Stimulated activated naive B cell treated with anti-CD40 and anti-IgM and Interleukin-4, amounts not matched to agents 10 μg/mL and 1 μg/mL and 100 μg/mL, for 72 hours (primary cell): ENCODE data around the gene B3GAT1.

ENCODE experiments used
- ATAC-seq, 2 donors: fragments of 150-1000 bp; cut with Tn5 transposase; replicated peaks; 2 replicates each; pipeline ENCODE4 v1.10.0; 2021; ENCODE audit warnings: moderate library complexity in 1 of 2
- DNase-seq: peaks from one replicate; pipeline ENCODE4 v3.0.0; 2021
- H3K27ac Mint-ChIP-seq: one replicate; pipeline ENCODE4 v1.8.0; 2022; ENCODE audit warnings: mild to moderate bottlenecking, mixed read lengths
- H3K27me3 Mint-ChIP-seq, 2 donors: one replicate each; pipeline ENCODE4 v1.8.0; 2022; ENCODE audit warnings: mixed read lengths in 2 of 2
- H3K36me3 Mint-ChIP-seq, 2 donors: one replicate each; pipeline ENCODE4 v1.8.0; 2022; ENCODE audit warnings: mixed read lengths in 2 of 2, mild to moderate bottlenecking in 1 of 2
- H3K4me1 Mint-ChIP-seq, 2 donors: one replicate each; pipeline ENCODE4 v1.8.0; 2022; ENCODE audit warnings: mixed read lengths in 2 of 2, mild to moderate bottlenecking in 1 of 2
- H3K4me3 Mint-ChIP-seq, 2 donors: one replicate each; pipeline ENCODE4 v1.8.0; 2022; ENCODE audit warnings: mild to moderate bottlenecking in 2 of 2, mixed read lengths in 2 of 2, moderate library complexity in 1 of 2
- H3K9me3 Mint-ChIP-seq, 2 donors: one replicate each; pipeline ENCODE4 v1.8.0; 2022; ENCODE audit warnings: mixed read lengths in 2 of 2, mild to moderate bottlenecking in 1 of 2

The B3GAT1 gene

DNA sequence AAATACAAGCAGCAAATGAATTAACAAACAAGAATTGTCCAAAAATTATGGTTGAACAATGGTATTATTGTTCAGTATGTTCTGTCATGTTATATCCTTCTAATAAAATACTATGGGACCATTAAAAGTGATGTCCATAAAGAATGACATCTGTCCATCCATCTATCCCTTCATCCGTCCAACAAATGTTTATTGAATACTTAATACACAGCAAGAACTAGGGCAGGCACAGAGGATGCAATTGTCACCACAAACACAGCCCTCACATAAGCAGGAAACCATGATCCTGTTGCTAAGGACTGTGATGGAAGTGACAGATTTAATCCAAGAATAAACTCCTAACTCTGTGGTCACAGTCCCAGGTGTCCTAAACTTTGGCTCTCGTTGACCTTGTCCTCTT is 20.7 kb upstream of the B3GAT1 start:
- H3K9me3 Mint-ChIP-seq = no peaks in the 10 kb centered on the region
- H3K36me3 Mint-ChIP-seq = no peaks in the 10 kb centered on the region
- H3K27ac Mint-ChIP-seq = no peak overlapping the region
- ATAC-seq (no peak), DNase-seq (no peak)
- H3K4me1 Mint-ChIP-seq = no peaks in the 10 kb centered on the region
- no peak overlapping the region for H3K4me3 Mint-ChIP-seq
- peaks cover 18 to 25% of the 10 kb centered on the region in 2 donors for H3K27me3 Mint-ChIP-seq

DNA sequence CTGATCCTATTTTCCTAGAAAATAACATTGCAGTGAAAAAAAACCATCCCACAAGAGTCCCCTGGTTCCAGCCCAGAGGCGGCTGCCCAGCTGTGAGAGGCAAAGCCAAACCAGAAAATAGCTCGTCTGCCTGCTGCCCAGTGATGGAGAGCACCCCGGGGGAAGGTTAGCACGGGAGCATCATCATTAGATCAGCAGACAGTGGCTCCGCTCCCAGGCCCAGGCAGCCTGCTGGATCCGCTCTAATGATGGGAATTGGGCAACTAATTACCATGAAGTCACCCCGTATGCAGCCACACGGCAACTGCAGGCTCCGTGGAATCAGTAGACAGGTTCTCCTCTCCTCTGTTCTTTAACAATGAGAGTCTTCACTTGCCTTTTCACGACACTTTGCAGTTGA is 17.1 kb upstream of the B3GAT1 start:
- H3K27ac Mint-ChIP-seq = no peak overlapping the region

DNA sequence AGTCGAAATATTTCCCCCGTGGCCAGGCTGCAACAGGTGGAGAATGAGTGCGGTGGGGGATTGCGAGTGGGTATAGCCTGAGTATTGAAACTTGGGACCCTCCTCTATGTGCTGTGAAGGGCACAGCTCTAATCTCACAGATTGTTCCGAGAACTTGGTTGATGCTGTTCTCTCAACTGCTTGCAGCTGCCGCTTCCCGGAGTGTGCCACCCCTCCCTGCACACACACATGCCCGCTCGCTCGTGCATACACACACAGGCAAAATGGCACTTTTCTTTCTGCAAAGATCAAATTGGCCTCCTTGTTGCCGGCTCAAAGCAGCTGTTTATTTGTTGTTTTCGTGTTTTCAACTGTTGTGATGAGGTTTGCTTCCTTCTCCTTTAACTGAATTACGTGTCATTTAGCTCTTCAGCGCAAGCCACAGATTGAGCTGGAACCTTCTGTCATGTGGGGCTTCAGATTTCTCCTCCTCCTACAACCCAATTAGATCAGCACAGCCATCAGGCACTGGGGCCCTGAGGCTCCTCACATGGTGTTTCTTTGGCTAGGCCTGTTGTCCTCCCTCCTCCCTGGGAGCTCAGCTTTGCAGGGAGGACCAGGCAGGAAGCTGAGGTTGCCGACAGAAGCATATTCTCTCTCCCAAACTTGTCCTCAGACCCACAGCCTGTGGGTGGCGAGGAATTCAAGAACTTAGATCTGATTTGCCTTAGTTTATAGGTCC is 13.9 kb upstream of the B3GAT1 start:
- DNase-seq = no peak
- Mint-ChIP-seq H3K27ac (no peak overlapping the region), H3K9me3 (peaks cover 0 to 1% of the 10 kb centered on the region in 2 donors), H3K4me3 (no peak overlapping the region), H3K4me1 (no peaks in the 10 kb centered on the region), H3K36me3 (no peaks in the 10 kb centered on the region), H3K27me3 (peaks cover 25 to 27% of the 10 kb centered on the region in 2 donors)
- no peak for ATAC-seq

More for the DNA sequence above, 17.1 kb upstream of the B3GAT1 start:
- Mint-ChIP-seq H3K4me1 (no peaks in the 10 kb centered on the region), H3K4me3 (no peak overlapping the region), H3K27me3 (peaks cover 18 to 24% of the 10 kb centered on the region in 2 donors), H3K9me3 (no peaks in the 10 kb centered on the region), H3K36me3 (no peaks in the 10 kb centered on the region)
- ATAC-seq = no peak
- DNase-seq = no peak

DNA sequence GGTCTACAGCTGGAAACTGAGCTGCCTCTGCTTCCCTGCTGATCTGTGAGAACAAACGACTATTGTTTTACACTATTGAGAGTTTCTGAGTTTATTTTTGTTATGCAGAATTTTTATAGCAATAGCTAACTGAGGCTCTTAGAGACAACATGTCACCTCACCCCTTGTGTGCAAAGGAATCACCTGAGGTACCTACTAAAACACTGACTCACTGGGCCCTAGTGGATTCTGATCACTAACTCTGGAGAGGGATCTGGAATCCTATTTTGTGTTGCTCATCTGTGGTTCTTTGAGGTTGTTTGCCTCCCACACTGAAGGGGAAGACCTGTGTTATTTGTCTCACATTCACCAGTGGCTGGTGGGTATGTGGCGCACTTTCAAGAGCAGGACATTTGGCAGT is 13.4 kb upstream of the B3GAT1 start:
- H3K27ac Mint-ChIP-seq = no peak overlapping the region
- ATAC-seq = no peak
- H3K27me3 Mint-ChIP-seq = peaks cover 24 to 27% of the 10 kb centered on the region in 2 donors
- H3K4me1 Mint-ChIP-seq = no peaks in the 10 kb centered on the region
- no peak for DNase-seq
- H3K4me3 Mint-ChIP-seq = no peak overlapping the region
- H3K9me3 Mint-ChIP-seq = peaks cover 0 to 3% of the 10 kb centered on the region in 2 donors
- no peaks in the 10 kb centered on the region for H3K36me3 Mint-ChIP-seq

DNA sequence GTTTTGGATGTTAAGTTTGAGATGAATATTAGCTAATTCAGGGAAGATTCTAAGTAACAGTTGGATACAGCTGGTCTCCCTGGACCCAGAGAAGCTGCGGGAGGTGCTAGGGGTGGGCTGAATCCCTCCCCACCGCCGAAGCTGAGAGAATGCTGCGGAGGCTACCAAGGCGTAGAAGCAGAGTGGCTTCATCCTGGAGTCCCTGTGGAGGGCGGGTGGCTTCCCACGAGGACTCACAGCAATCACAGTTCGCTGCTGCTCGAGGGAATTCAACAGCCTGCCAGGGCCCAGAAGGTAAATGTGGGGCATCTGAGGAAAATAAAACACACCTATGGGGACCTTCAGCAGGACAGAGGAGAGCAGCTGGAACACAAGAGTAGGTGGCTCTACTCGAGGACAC is 11.1 kb upstream of the B3GAT1 start:
- ATAC-seq = no peak
- Mint-ChIP-seq H3K4me1 (no peaks in the 10 kb centered on the region), H3K36me3 (no peaks in the 10 kb centered on the region), H3K27ac (no peak overlapping the region), H3K9me3 (peaks cover 0 to 3% of the 10 kb centered on the region in 2 donors), H3K27me3 (peaks cover 11 to 14% of the 10 kb centered on the region in 2 donors), H3K4me3 (no peak overlapping the region)
- DNase-seq = no peak

DNA sequence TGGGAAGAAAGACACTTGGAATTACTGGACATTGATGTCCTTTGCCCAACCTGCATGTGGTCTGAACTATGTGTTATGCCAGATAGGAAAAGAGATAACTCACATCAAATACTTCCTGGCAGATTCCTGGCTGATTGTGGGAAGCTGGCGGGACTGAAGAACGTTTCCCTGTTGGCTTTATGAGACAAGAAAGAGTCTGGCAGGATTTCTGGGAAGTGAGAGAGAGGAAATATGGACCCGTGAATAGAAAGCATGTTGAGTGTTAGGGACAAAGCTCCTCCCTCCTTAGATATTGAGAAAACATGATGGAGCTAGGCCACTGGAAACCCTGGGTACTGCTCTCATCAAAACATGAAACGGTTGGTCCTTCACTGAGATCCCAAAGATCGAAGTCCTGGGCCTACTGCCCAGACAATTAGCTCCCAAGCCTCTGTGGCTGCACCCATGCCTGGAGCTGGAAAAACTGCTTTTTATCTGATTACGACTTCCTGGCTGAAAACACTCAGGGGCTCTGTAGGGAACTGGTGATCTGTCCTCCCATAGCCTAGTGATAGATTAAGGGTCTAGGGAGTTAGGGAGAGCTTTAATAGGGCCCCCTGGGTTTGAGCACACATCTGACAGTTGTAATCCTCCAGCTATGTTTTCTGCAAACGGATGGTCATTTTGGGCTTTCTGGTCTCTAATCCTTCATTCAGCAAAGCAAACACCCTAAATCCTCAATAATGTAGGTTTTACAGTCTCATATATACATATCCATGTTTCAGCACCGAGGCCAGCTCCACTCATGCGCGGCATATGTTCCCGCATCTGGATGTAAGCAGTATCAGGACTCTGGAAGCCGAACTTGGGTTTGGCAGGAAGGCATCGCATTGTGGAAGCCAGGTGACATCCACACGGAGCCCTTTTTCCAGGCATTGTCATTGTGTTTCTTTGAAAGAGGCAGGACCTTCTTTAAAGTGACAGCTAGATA is 6.1 kb upstream of the B3GAT1 start:
- Mint-ChIP-seq H3K9me3 (peaks cover 0 to 3% of the 10 kb centered on the region in 2 donors), H3K27ac (no peak overlapping the region), H3K4me3 (no peak overlapping the region), H3K27me3 (peaks cover 36 to 43% of the 10 kb centered on the region in 2 donors), H3K36me3 (no peaks in the 10 kb centered on the region), H3K4me1 (peaks cover 11 to 13% of the 10 kb centered on the region in 2 donors)
- DNase-seq = no peak
- ATAC-seq = no peak

DNA sequence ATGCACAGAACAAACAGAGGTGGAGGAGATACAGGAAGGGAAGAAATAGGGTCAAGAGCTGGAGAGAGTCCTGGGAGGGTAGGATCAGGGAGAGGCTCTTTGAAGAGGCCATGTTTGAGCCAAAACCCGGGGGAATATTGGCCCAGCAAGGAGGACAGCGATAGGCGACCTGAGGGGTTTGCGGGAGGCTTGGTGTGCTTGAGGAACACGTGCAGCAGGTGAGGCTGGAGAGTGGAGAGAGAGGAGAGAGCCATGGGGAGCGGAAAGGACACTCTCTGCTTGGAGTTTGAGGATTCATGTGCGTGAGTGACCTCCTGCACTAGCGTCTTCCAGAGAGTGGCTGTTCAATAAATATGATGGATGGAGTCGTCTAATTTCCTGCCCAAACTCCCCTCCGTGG is 4.7 kb upstream of the B3GAT1 start:
- Mint-ChIP-seq H3K27me3 (peaks cover 32 to 36% of the 10 kb centered on the region in 2 donors), H3K9me3 (peaks cover 0 to 2% of the 10 kb centered on the region in 2 donors), H3K4me3 (no peak overlapping the region), H3K36me3 (no peaks in the 10 kb centered on the region), H3K27ac (no peak overlapping the region), H3K4me1 (peaks cover 11 to 13% of the 10 kb centered on the region in 2 donors)
- no peak for ATAC-seq
- DNase-seq = no peak

DNA sequence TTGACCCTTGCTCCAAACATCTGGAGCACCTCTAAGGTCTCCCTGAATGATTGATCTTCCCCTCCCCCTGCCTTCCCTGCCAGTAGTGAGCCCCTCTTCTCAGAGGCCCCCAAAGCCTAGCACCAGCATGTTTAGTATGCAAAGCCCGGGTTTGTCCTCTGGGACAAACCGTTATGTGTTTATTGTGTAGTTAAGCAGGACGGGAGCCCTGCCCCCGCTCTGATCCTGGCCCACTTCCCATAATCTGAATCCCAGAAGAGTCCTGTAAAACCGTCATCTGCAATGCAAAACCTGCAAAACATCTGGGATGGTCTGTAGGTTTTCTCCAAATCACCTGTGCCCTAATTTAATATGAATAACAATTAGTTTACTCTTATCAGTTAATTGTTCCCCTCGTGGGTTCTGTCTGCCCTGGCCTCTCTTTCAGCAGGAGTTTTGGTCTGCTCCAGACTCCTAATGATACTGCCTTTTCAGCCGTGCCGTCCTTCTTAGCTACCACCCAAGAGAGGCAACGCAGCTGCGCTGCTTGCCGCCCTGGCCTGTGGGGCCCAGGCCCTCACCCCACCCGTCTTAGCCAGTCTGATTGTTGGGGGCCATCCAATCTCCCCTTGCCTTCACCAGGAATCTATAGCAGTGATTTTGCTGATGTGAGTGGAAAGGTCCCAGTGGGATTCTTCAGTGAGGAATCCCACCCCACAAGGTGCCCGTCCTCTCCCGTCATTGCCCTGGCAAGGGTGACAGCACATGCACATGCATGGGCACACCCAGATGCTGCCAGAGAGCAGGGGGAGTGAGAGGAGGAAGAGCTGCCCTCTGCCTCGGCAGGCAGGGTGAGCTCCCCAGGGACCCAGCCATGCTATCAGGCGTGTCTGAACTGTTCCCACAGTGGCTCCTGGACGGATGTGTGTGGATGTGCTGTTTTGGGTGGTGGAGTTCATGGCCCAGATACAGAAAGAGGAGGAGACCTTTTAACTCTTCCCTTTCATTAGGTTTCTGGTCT is 3.0 kb upstream of the B3GAT1 start:
- H3K27ac Mint-ChIP-seq = no peak overlapping the region
- peaks cover 44 to 52% of the 10 kb centered on the region in 2 donors for H3K27me3 Mint-ChIP-seq

DNA sequence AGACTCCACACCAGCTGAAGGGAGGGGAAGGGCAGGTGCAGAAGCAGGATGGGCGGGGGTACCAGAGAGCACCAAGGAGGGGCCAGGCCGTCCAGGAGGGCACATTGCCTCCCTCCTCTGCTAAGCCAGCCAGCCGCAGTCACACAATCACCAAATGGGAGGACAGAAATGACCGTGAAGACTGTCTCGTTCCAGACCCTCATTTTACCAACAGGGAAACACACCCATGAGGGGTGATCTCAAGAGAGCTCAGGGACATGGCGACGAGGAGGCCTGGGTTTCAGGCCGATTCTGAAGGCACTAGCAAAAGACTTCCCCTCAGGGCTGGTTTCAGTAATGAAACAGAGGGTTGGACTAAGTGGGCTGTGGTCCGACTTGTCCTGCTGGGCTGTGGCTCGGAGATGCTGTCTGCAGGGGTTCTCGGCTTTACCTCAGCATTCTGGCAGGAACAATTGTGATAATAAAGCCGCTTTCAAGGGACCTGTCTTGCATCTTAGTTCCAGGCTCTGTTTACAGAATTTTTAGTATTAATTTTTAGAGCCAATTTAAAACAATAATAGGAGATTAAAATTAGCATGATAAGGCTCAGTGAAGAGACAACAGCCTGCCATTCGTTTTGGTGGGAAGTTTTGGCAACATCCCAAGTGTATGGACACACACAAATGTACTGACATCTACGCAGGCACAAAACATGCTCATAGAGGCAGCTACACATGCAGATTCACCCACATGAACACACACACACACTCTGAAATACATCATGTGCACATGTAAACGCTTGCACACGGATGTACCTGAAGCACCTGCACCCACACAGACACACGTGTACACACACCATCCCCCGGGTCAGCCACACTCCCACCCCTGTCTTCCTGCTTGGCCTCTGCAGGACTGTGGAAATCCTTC is 2.0 kb upstream of the B3GAT1 start:
- H3K9me3 Mint-ChIP-seq = no peaks in the 10 kb centered on the region
- H3K36me3 Mint-ChIP-seq = no peaks in the 10 kb centered on the region
- DNase-seq (no peak), ATAC-seq (no peak)
- H3K4me1 Mint-ChIP-seq = peaks cover 21 to 22% of the 10 kb centered on the region in 2 donors
- no peak overlapping the region for H3K27ac Mint-ChIP-seq
- peaks cover 54 to 62% of the 10 kb centered on the region in 2 donors for H3K27me3 Mint-ChIP-seq
- H3K4me3 Mint-ChIP-seq = no peak overlapping the region

More for the DNA sequence above, 3.0 kb upstream of the B3GAT1 start:
- no peak for ATAC-seq
- no peaks in the 10 kb centered on the region for H3K9me3 Mint-ChIP-seq
- DNase-seq = no peak
- H3K36me3 Mint-ChIP-seq = no peaks in the 10 kb centered on the region
- H3K4me3 Mint-ChIP-seq = no peak overlapping the region
- peaks cover 21 to 22% of the 10 kb centered on the region in 2 donors for H3K4me1 Mint-ChIP-seq

DNA sequence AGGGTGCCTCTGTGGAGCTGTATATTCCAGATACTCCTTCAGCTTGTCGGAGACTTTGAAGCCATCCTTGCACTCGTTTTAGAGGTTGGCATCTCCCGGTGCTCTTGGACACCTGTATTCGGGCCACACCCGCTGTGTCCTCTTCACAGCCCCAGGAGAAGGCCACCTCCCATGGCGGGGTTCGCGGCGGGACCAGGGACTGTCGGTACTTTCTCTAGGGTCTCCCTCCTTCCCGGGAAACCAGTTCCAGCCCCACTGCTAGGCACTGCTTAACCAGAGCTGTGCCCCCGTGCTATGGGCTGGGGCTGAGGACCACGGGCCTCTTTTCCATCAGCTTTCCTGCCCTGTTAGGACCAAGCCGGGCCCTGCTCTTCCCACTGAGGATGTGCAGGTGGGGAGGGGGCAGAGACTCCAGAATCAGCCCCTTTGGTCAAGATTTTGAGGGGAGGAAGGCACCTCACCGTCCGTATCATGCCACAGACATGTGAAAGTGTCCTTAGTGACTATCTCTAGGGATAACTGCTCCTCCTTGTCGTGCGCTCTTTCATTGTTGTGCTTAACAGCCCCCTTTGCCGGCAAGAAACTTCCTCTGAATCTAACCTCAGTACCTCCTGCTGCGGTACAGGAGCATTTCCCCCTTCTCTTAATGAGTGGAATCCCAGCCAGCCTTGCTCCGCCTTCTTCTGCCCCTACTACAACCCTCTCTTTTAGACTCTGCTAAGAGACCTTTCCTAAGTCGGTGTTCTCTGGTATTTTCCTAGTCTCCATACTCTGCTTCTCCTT is 1.2 kb upstream of the B3GAT1 start:
- DNase-seq (no peak), ATAC-seq (no peak)
- no peaks in the 10 kb centered on the region for H3K36me3 Mint-ChIP-seq
- H3K27ac Mint-ChIP-seq = no peak overlapping the region
- no peaks in the 10 kb centered on the region for H3K9me3 Mint-ChIP-seq
- peaks cover 54 to 63% of the 10 kb centered on the region in 2 donors for H3K27me3 Mint-ChIP-seq
- H3K4me1 Mint-ChIP-seq = peaks cover 21 to 22% of the 10 kb centered on the region in 2 donors
- peak overlapping the region in 1 of 2 donors; percentile 42 for H3K4me3 Mint-ChIP-seq

DNA sequence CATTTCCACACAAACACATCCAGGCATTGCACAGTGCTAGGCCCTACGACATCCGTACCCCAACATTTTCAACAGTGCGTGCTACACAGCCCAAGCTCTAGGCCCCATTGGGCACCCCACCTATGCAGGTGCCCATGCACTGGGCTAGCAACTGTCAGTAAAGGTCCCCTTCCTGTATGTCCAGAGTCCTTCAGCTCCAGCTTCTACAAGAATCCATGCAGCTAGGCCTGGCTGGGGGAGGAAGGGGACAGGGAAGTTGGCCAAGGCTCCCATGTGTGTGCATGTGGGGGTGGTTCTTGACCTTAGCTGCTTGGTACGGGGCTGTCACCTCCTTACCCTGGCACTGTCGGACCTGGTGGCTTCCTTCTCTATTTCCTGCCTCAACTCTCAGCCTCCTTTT is 1.3 kb downstream of the B3GAT1 start:
- Mint-ChIP-seq H3K4me3 (no peak overlapping the region), H3K27me3 (peaks cover 56 to 64% of the 10 kb centered on the region in 2 donors), H3K4me1 (peaks cover 21 to 22% of the 10 kb centered on the region in 2 donors), H3K36me3 (no peaks in the 10 kb centered on the region), H3K27ac (no peak overlapping the region), H3K9me3 (no peaks in the 10 kb centered on the region)
- no peak for ATAC-seq
- no peak for DNase-seq

DNA sequence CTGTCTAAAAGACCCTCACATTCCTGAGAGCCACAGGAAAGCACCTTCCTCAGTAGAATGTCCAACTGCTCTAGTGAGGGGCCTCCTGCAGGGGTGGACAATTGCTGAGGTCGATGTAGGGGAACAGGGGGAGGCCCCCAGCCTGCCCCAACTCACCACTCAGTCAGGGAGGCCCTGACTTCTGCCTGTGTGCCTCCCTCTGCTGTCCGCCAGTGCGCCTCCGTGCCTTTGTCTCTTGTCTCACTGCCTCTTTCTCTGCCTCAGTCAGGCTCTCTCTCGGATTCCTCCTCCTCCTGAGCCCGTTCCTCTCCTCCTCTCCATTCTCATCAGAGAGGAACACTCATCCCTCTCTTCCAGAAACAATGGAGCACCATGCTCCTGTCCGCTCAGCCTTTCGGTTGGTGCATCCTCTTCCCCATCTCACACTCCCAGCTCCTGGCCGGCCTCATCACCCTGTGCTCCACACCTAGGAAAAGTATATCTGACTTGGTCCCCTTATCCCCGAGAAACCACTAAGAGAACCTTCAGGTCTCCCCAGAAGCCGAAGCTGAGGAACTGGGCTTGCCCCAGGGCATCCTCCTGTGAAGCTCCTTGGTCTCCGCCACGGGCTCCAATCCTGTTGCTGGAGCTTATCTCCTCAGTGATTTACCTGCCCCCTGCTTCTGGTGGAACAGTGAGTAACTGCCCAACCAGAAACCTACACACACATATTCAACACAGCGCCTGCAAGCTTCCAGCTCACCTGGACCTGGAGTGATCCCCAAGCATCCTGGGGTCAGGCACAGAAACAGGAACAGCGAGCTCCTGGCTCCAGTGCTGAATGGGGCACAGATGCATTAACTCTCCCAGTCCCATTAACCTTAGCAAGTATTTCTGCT is 2.3 kb downstream of the B3GAT1 start:
- Mint-ChIP-seq H3K27me3 (peaks cover 53 to 55% of the 10 kb centered on the region in 2 donors), H3K4me3 (no peak overlapping the region)
- no peak for ATAC-seq

More for the DNA sequence above, 2.3 kb downstream of the B3GAT1 start:
- no peaks in the 10 kb centered on the region for H3K36me3 Mint-ChIP-seq
- H3K4me1 Mint-ChIP-seq = peaks cover 16 to 17% of the 10 kb centered on the region in 2 donors
- no peak overlapping the region for H3K27ac Mint-ChIP-seq
- H3K9me3 Mint-ChIP-seq = no peaks in the 10 kb centered on the region
- DNase-seq = no peak
